HG02870 (cell line): ENCODE measurements around the gene PRKN.

Source experiments
- ATAC-seq: cut with Tn5 transposase; IDR thresholded peaks from one replicate; pipeline ENCODE4 v1.9.1; 2021; ENCODE audit warnings: mild to moderate bottlenecking, moderate library complexity; ENCODE audit not compliant: unreplicated experiment

Gene PRKN

GRCh38 chr6:161647234-161647633 lies 1080.3 kb downstream of the PRKN start:
- no peak for ATAC-seq

- ATAC-seq, result no peak
These were observed 1083.0 kb downstream of the PRKN start for GRCh38 chr6:161644521-161644920.

- ATAC-seq, result no peak
These were observed 1086.4 kb downstream of the PRKN start for GRCh38 chr6:161641175-161641574.

- no peak for ATAC-seq
These were observed 1087.8 kb downstream of the PRKN start for GRCh38 chr6:161639772-161640171.

GRCh38 chr6:161637658-161638057 lies 1089.9 kb downstream of the PRKN start:
- ATAC-seq, result no peak

GRCh38 chr6:161636882-161637430 lies 1090.6 kb downstream of the PRKN start:
- ATAC-seq, result no peak

- ATAC-seq, result no peak
These were observed 1091.6 kb downstream of the PRKN start for GRCh38 chr6:161635975-161636374.

GRCh38 chr6:161634916-161635315 lies 1092.7 kb downstream of the PRKN start:
- ATAC-seq, result no peak

- no peak for ATAC-seq
These were observed 1095.8 kb downstream of the PRKN start for GRCh38 chr6:161631676-161632194.

- no peak for ATAC-seq
These were observed 1096.9 kb downstream of the PRKN start for GRCh38 chr6:161630674-161631073.

GRCh38 chr6:161626132-161626676 lies 1101.4 kb downstream of the PRKN start:
- ATAC-seq, result no peak

GRCh38 chr6:161624111-161624510 lies 1103.5 kb downstream of the PRKN start:
- ATAC-seq, result no peak

- no peak for ATAC-seq
These were observed 1104.8 kb downstream of the PRKN start for GRCh38 chr6:161622779-161623178.

GRCh38 chr6:161618831-161619454 lies 1108.6 kb downstream of the PRKN start:
- no peak for ATAC-seq

- no peak for ATAC-seq
These were observed 1113.9 kb downstream of the PRKN start for GRCh38 chr6:161613711-161614110.

- ATAC-seq, result no peak
These were observed 1118.8 kb downstream of the PRKN start for GRCh38 chr6:161608771-161609170.

- no peak for ATAC-seq
These were observed 1119.8 kb downstream of the PRKN start for GRCh38 chr6:161607696-161608297.

- ATAC-seq, result no peak
These were observed 1125.2 kb downstream of the PRKN start for GRCh38 chr6:161602359-161602758.

GRCh38 chr6:161598896-161599295 lies 1128.7 kb downstream of the PRKN start:
- ATAC-seq, result no peak

- ATAC-seq, result no peak
These were observed 1130.6 kb downstream of the PRKN start for GRCh38 chr6:161596807-161597520.

GRCh38 chr6:161594412-161594811 lies 1133.2 kb downstream of the PRKN start:
- ATAC-seq, result no peak
